Stimulated activated naive CD8-positive, alpha-beta T cell treated with anti-CD3 and anti-CD28 coated beads, Interleukin-15, amount 100 ng/mL, for 72 hours (primary cell): Measurements from ENCODE around the gene RSPH10B.
A peak's percentile ranks its signal among the peaks of the same experiment; 100 is the strongest.
"Not testable (repeated sequence)": the region's sequence is repeated elsewhere in the genome, so short reads cannot be mapped to it uniquely, and the experiment has no call there.

Source experiments
- ATAC-seq: fragments of 150-1000 bp; cut with Tn5 transposase; 2 replicates; pipeline ENCODE4 v1.10.0; 2021; ENCODE audit warnings: mild to moderate bottlenecking, moderate library complexity
- DNase-seq, 2 donors: peaks; one replicate each; pipeline ENCODE4 v3.0.0; 2021 to 2022
- H3K27ac Mint-ChIP-seq, 2 donors: one replicate each; pipeline ENCODE4 v1.8.0; 2022; ENCODE audit warnings: mild to moderate bottlenecking in 2 of 2, mixed read lengths in 2 of 2, moderate library complexity in 2 of 2
- H3K27me3 Mint-ChIP-seq: one replicate; pipeline ENCODE4 v1.8.0; 2022; ENCODE audit warnings: mixed read lengths
- H3K4me1 Mint-ChIP-seq: one replicate; pipeline ENCODE4 v1.8.0; 2022; ENCODE audit warnings: mild to moderate bottlenecking, mixed read lengths
- H3K4me3 Mint-ChIP-seq, 2 donors: one replicate each; pipeline ENCODE4 v1.8.0; 2022; ENCODE audit warnings: mild to moderate bottlenecking in 2 of 2, mixed read lengths in 2 of 2, moderate library complexity in 1 of 2
- H3K9me3 Mint-ChIP-seq, 2 donors: one replicate each; pipeline ENCODE4 v1.8.0; 2022; ENCODE audit warnings: mixed read lengths in 2 of 2

The RSPH10B gene

DNA sequence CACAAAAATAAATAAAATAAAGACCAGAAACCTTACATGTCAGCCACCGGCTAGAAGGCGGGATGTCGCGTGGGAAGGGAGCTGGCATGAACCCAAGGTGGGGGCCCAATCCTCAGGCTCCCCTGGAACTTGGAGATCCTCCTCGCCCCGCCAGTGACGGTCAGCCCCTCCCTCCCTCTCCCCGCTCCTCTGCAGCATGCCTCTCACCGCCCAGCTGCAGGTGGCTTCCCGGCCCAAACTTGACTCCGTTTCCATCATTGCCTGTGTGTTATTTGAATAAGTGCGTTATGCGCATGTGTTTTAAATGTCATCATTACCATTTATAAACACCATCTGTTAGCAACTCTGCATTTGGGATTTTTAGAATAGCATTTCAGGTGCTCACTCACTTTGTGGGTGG is 7.3 kb downstream of the RSPH10B start:
- ATAC-seq, DNase-seq, H3K27ac Mint-ChIP-seq, H3K9me3 Mint-ChIP-seq, H3K4me3 Mint-ChIP-seq, H3K27me3 Mint-ChIP-seq, H3K4me1 Mint-ChIP-seq: not testable (repeated sequence)

DNA sequence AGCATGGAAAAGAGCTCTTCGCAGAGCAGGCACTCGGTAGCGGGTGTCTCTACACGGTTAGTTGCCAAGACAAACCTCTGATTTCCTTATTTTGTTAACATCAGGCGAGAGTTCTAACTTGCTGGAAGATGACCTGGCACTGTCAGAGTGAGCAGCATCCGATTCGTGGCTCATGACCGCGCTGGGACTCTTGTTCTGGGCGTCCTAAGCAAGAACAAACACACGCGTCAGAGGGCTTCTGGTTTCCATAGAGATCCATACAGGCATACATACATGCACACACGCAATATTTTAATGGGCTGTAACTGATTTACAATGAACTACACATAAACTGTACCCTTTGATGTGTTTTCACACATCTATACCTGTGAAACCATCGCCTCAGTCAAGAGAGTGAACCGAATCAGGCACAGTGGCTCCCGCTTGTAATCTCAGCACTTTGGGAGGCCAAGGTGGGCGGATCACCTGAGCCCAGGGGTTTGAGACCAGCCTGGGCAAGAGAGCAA is 35.5 kb downstream of the RSPH10B start:
- H3K27me3 Mint-ChIP-seq, DNase-seq, H3K4me1 Mint-ChIP-seq, H3K9me3 Mint-ChIP-seq, H3K27ac Mint-ChIP-seq, ATAC-seq, H3K4me3 Mint-ChIP-seq: not testable (repeated sequence)

DNA sequence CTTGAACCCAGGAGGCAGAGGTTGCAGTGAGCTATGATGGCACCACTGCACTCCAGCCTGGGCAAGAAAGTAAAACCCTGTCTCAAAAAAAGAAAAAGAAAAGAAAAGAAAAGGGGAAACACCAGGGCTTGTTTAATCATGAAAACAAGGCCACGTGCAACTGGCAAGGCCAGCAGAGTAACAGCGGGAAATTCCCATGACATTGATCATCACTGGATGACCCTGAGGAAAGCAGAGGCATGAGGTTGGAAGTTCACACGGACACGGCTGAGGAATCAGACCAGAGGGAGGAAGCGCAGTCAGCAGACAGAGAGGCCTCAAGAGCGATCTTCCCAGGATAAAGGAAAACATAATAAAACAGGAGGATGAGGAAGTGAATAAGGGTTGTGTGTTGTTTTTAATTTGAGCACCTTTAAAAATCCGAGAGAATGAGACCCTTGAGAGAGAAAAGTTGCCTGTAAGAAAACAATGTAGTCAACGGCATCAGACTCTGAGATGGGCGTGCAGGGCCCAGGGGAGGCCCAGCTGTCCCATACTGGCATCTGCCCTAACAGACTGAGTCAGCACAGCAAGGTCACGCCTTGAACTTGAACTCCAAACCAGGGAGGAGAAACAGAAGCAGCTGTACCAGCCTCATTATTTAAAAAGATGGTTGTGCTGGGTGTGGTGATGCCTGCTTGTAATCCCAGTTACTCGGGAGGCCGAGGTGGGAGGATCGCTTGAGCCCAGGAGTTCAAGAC is 38.4 kb downstream of the RSPH10B start:
- H3K4me1 Mint-ChIP-seq, H3K9me3 Mint-ChIP-seq, H3K27ac Mint-ChIP-seq, H3K27me3 Mint-ChIP-seq, ATAC-seq, H3K4me3 Mint-ChIP-seq, DNase-seq: not testable (repeated sequence)

DNA sequence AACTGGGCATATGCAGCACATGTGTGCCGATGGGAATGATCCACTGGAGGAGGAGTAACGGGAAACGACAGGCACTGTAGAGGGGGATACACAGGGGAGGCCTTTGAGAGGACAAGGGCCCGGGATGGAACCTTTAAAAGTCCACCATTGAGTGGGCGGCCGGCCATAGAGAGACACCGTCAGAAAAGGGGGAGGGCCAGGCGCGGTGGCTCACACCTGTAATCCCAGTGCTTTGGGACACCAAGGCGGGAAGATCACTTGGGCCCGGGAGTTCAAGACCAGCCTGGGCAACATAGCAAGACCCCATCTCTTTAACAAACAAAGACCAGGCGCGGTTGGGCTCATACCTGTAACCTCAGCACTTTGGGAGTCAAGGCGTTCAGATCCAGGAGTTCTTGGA is 39.2 kb downstream of the RSPH10B start:
- not testable (repeated sequence) for H3K27me3 Mint-ChIP-seq, DNase-seq, H3K27ac Mint-ChIP-seq, H3K4me1 Mint-ChIP-seq, H3K4me3 Mint-ChIP-seq, ATAC-seq, H3K9me3 Mint-ChIP-seq

DNA sequence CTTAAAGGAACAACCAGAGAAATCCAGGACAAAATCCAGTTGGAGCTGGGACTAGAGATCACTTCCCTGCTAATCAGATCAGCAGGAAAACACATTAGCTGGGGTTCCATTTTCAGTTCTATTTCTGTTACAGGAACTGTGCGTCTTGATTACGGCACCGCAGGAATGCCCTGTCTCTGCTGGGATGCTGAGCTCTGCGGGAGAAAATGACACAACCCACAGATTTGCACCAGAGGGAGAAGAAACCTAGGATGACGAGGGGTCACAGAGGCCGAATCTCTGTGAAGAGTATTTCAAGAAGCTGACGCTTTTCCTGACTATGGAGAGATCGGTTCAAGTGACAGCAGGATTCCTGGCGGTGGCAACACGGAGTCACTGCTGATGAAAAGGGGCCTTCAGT is 40.2 kb downstream of the RSPH10B start:
- not testable (repeated sequence) for H3K4me1 Mint-ChIP-seq, ATAC-seq, DNase-seq, H3K4me3 Mint-ChIP-seq, H3K27me3 Mint-ChIP-seq, H3K9me3 Mint-ChIP-seq, H3K27ac Mint-ChIP-seq

DNA sequence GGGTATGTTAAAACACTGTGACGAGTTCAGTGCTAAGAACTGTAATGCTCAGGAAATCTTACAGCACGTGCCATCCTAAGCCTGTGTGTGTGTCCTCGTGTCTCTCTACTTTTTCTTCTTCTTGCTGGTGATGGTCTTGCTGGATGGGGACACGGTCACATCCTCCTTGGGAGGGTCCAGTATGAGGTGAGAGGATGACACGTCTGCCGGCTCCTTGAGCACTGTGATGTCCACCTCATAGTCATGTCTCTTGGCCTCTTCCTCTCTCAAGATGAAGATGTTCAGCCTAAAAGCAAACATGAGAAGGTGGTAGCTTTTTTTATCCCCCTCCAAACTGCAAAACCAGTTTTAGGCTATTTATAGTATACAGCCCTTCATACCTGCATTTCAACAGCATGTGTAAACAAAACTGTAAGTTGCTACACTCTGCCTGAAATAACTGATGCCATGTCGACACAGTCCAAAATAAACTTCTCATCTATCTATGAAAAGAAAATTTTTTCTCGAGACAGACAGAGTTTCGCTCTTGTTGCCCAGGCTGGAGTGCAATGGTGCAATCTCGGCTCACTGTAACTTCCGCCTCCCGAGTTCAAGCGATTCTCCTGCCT is 44.1 kb downstream of the RSPH10B start:
- H3K9me3 Mint-ChIP-seq, ATAC-seq, H3K27ac Mint-ChIP-seq, H3K4me1 Mint-ChIP-seq, H3K27me3 Mint-ChIP-seq, DNase-seq, H3K4me3 Mint-ChIP-seq: not testable (repeated sequence)

DNA sequence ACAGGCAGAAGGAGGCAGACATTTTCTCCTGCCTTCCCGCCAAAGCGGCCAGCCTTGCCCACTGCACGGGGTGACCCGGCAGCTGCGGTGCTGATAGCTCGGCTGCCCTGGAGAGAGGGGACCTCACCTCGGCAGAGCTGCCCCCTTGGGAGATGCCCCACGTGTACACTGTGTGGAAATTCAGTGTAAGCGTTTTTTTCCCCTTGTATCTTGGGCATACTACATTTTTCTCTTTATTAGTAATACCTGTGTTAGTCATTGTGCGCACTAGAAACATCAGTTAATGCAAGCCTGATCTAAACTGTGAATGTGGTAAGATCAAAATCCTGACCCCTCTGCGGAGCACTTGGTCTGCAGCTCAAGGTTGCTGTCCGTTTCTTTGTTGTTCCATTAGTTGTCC is 45.9 kb downstream of the RSPH10B start:
- not testable (repeated sequence) for H3K27me3 Mint-ChIP-seq, H3K4me1 Mint-ChIP-seq, H3K9me3 Mint-ChIP-seq, H3K27ac Mint-ChIP-seq, ATAC-seq, DNase-seq, H3K4me3 Mint-ChIP-seq

DNA sequence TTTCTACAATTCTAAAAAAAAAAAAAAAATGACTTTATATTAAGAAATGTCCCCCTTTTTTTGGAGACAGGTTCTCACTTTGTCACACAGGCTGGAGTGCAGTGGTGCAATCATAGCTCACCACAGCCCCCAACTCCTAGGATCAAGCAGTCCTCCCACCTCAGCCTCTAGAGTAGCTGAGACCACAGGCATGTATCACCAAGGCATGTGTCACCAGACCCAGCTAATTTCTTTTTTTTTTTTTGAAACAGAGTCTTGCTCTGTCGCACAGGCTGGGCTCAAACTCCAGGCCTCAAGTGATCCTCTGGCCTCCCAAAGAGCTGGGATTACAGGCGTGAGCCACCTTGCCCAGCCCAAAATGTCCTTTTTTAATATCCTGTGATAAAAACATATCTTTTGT is 46.3 kb downstream of the RSPH10B start:
- H3K9me3 Mint-ChIP-seq, H3K4me3 Mint-ChIP-seq, ATAC-seq, H3K4me1 Mint-ChIP-seq, DNase-seq, H3K27ac Mint-ChIP-seq, H3K27me3 Mint-ChIP-seq: not testable (repeated sequence)

DNA sequence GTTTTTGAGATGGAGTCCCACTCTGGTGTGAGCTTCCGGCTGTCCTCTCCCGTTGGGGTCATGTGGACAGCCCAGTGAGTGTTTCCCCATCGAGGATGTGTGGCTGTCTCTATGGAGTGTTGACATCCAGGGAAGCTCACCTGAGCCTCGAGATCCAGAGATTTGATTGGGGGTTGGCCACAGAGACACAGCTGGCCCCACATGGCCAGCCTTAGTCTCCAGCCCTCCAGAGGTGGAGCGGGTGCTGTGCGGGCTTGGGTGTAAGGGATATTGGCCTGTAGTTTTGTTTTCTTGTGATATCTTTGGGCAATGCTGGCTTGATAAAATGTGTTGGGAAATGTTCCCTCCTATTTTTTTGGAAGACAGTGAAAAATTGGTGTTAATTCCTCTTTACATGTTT is 54.0 kb downstream of the RSPH10B start:
- not testable (repeated sequence) for H3K27me3 Mint-ChIP-seq, DNase-seq, ATAC-seq, H3K9me3 Mint-ChIP-seq, H3K27ac Mint-ChIP-seq, H3K4me3 Mint-ChIP-seq, H3K4me1 Mint-ChIP-seq

DNA sequence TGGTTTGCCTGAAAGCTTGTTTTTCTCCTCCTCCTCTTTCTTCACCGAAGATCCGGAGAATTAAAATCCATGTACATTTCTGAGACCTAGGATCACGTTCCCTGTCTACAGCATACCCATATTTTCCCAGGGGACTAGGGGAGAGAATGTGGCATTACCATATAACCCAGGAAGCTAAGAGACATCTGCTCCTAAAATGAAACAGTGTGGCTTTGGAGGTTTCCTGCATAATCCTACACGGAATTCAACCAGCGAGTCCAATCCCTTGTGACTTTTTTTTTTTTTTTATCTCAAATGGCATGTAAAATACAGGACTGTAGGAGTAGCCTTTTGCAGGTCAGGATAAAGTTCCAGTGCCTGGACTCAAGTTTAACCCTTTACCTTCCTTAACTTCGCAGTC is 61.7 kb downstream of the RSPH10B start:
- H3K4me3 Mint-ChIP-seq, H3K4me1 Mint-ChIP-seq, DNase-seq, H3K27ac Mint-ChIP-seq, H3K27me3 Mint-ChIP-seq, ATAC-seq, H3K9me3 Mint-ChIP-seq: not testable (repeated sequence)

DNA sequence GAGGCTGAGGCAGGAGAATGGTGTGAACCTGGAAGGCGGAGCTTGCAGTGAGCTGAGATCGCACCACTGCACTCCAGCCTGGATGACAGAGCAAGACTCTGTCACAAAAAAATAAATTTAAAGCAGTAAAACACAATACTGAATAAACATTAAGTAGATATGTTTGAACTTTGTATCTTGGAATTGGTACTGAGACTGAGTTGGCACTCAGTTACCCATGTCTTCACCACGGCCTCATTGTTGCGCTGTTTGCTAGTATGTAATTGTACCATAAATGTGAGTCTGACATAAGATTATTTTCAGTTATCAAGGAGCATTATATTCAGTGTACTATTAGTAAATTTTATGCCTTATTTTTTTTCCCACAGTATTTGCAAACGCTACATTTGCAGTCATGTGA is 65.8 kb downstream of the RSPH10B start:
- H3K9me3 Mint-ChIP-seq, H3K27ac Mint-ChIP-seq, DNase-seq, H3K27me3 Mint-ChIP-seq, ATAC-seq, H3K4me1 Mint-ChIP-seq, H3K4me3 Mint-ChIP-seq: not testable (repeated sequence)

DNA sequence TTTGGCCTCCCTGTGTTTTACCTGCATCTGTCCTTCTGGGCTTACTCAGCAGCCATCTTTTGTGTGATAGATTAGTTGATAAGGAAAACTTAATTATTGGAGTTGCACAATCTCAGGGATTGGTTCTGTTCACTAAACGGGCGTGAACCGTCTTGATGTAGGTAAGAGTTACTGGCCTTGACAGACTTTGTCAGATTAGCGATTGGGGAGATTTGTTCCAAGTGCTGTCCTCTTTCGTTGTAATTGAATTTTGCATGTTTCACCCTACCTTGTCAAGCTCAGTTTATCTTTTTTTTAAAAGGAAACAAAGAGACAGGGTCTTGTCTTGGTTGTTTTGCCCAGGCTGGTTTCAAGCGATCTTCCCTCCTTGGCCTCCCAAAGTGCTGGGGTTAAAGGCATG is 67.5 kb downstream of the RSPH10B start:
- not testable (repeated sequence) for H3K27me3 Mint-ChIP-seq, H3K27ac Mint-ChIP-seq, DNase-seq, H3K4me1 Mint-ChIP-seq, ATAC-seq, H3K4me3 Mint-ChIP-seq, H3K9me3 Mint-ChIP-seq

DNA sequence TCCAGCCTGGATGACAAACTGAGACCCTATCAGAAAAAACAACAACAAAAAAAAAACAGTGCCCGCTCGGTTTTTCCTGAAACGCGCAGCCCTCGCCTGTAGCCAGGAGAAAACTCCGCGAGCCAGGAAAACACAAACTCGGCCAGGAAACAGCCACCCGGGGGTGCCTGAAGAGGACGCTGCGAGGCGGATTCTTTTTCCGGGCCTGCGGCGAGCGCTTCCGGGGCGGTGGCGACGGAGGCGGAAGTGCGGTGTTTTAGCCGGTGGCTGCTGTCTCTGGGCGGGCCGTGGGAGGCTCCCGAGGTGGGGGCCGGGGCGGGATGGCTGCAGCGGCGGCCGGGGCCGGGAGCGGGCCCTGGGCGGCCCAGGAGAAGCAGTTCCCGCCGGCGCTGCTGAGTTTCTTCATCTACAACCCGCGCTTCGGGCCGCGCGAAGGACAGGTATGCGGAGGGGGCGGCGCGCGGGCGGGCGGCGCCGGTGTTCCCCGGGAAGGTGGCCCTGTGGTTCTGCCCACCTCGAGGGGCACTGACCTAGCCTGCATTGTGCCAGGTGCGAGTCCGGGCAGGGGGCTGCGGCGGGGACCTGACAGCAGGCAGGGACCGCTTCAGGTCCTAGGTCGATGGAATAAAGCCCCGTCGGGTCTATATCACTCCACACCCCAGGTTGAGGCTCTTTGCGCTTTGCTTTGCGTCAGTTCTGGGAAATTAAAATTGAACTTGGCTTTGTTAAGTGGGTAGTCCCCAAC is 71.8 kb downstream of the RSPH10B start, which contains the start of gene CCZ1:
TSS of gene CCZ1 (plus strand) at position 254 of the 745 bp plus-strand sequence. CDS start at position 321, 67 bp downstream.
- not testable (repeated sequence) for H3K9me3 Mint-ChIP-seq, H3K4me1 Mint-ChIP-seq, H3K27me3 Mint-ChIP-seq
- peak within 1 kb of the TSS; percentile 89 to 94 for H3K27ac Mint-ChIP-seq
- ATAC-seq (peak; percentile 95), DNase-seq (peak; percentile 62 to 79)
- H3K4me3 Mint-ChIP-seq: peak within 1 kb of the TSS; percentile 85 to 87

DNA sequence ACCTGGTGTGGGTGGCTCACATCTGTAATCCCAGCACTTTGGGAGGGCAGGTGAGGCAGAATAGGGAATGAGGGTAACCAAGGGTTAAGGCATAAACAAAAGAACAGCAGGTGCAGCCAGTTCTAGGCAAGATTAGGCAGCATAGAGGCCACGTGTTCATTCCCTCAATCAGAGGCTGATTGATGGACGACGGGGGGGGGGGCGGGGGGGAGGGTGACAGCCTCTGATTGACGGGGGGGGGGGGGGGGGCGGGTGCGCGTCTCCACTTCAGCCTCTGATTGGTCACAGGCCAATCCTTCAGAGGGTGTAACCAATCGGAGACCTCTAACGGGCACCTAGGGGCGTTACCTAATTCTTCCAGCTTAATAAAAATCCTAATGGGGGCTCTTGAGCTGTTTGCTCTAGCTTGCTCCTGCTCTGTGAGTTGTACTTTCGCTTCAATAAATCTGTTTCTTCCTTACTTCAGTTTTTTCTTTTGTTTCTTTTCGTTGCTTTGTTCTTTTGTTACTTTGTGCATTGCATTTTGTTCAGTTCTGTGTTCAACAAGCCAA is 73.0 kb downstream of the RSPH10B start:
- H3K27ac Mint-ChIP-seq: peak overlapping the region in 1 of 2 donors; percentile 27
- not testable (repeated sequence) for H3K4me1 Mint-ChIP-seq, ATAC-seq, DNase-seq, H3K27me3 Mint-ChIP-seq, H3K9me3 Mint-ChIP-seq
- peak overlapping the region; percentile 52 to 64 for H3K4me3 Mint-ChIP-seq

DNA sequence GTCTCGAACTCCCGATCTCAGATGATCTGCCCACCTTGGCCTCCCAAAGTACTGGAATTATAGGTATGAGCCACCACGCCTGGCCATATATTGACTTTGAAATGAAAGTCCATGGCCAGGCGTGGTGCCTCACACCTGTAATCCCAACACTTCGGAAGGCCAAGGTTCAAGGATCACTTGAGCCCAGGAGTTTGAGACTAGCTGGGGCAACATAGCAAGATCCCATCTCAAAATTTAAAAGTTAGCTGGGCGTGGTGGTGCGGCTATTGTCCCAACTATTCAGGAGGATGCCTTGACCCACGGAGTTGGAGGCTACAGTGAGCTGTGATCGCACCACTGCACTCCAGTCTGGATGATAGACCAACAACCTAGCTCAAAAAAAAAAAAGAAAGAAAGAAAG is 78.0 kb downstream of the RSPH10B start:
- DNase-seq: no peak
- no peak for ATAC-seq
- H3K27ac Mint-ChIP-seq: no peak overlapping the region
- H3K4me1 Mint-ChIP-seq: no peaks in the 10 kb centered on the region
- no peaks in the 10 kb centered on the region for H3K9me3 Mint-ChIP-seq
- no peak overlapping the region for H3K4me3 Mint-ChIP-seq
- H3K27me3 Mint-ChIP-seq: no peaks in the 10 kb centered on the region

DNA sequence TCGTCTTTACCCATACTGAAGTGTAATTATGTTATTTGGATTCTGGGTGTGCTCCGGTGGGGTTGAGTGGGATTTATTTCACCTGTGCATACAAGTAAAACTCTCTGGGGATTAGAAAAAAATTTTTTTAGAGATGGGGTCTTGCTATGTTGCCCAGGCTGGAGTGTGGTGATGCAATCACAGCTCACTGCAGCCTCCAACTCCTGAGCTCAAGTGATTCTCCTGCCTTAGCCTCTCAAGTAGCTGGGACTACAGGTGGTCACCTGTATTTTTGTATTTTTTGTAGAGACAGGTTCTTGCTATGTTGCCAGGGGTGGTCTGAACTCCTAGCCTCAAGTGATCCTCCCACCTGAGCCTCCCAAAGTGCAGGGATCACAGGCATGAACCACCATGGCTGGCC is 80.2 kb downstream of the RSPH10B start:
- not testable (repeated sequence) for H3K4me1 Mint-ChIP-seq, H3K27me3 Mint-ChIP-seq, H3K27ac Mint-ChIP-seq, H3K4me3 Mint-ChIP-seq, ATAC-seq, DNase-seq, H3K9me3 Mint-ChIP-seq
